ENCODE results near the gene TGFBR2.
"Not testable (repeated sequence)": the region's sequence is repeated elsewhere in the genome, so short reads cannot be mapped to it uniquely, and the experiment has no call there.

TGFBR2 gene

GRCh38 chr3:30620402-30621360 lies 14.3 kb downstream of the TGFBR2 start:
- DNase-seq: no peak

GRCh38 chr3:30621576-30621975 lies 15.2 kb downstream of the TGFBR2 start:
- DNase-seq: no peak

- no peak for DNase-seq
Observed at GRCh38 chr3:30622047-30622545, 15.7 kb downstream of the TGFBR2 start.

- DNase-seq: no peak
Observed at GRCh38 chr3:30622790-30623189, 16.4 kb downstream of the TGFBR2 start.

- DNase-seq: no peak
Observed at GRCh38 chr3:30623351-30623750, 16.9 kb downstream of the TGFBR2 start.

- DNase-seq: not testable (repeated sequence)
Observed at GRCh38 chr3:30624480-30624879, 18.1 kb downstream of the TGFBR2 start.

GRCh38 chr3:30625541-30626438 lies 19.4 kb downstream of the TGFBR2 start:
- no peak for DNase-seq

- DNase-seq: no peak
Observed at GRCh38 chr3:30626443-30627180, 20.2 kb downstream of the TGFBR2 start.

GRCh38 chr3:30628205-30628900 lies 22.0 kb downstream of the TGFBR2 start:
- no peak for DNase-seq

- no peak for DNase-seq
Observed at GRCh38 chr3:30628901-30629590, 22.6 kb downstream of the TGFBR2 start.

- DNase-seq: no peak
Observed at GRCh38 chr3:30629746-30630145, 23.3 kb downstream of the TGFBR2 start.

GRCh38 chr3:30630238-30631030 lies 24.0 kb downstream of the TGFBR2 start:
- DNase-seq: no peak

GRCh38 chr3:30631243-30631904 lies 25.0 kb downstream of the TGFBR2 start:
- DNase-seq: peak in 3 of 4 experiments; percentile 6 to 15 (median 12)

GRCh38 chr3:30632065-30632464 lies 25.7 kb downstream of the TGFBR2 start:
- no peak for DNase-seq

GRCh38 chr3:30632521-30632920 lies 26.1 kb downstream of the TGFBR2 start:
- no peak for DNase-seq

- DNase-seq: no peak
Observed at GRCh38 chr3:30633718-30634117, 27.3 kb downstream of the TGFBR2 start.

- DNase-seq: no peak
Observed at GRCh38 chr3:30634761-30635735, 28.6 kb downstream of the TGFBR2 start.
